ENCODE measurements around the gene RREB1. TPM values are rescaled to one million over a fixed set of nuclear protein-coding genes. Genes with fewer than 3 reads are reported as not detected.

RREB1 gene
- total RNA-seq, 1 experiment from 2014 or later, result 53.5 TPM

DNA sequence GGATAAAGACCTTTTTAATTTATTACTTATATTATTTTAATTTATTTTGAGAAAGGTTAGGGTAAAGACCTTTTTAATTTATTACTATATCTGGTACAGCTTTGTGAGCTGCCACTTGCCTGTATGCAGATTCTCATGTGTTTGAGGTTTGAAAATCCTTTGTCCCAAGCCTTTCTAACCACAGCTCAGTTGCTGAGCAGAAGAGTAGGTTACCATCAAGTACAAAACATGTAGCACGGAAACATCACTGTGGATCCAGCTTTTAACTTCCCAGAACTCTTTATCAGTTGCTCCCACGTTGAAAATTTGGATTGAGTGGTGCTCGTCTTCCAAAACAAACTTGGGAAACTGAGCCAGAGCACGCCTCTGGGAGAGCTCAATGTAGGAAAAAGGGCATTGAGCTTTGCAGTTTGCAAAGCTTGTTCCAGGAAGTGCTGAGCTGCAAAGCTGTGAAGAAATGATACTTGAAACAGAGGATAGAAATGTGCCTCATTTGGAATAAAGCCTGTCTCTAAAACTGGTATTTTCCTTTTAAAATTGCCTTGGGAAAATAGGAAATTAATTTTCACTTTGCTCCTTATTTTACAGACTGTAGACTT is 89.0 kb downstream of the RREB1 start:
- H3K36me3 Mint-ChIP-seq (ENCODE audit: insufficient read depth, unreplicated experiment), result peaks cover 69% of the 10 kb centered on the region
- H3K27me3 Mint-ChIP-seq (ENCODE audit: insufficient read depth, unreplicated experiment), result no peaks in the 10 kb centered on the region
- DNase-seq (ENCODE audit: unreplicated experiment), result no peak
- no TSS peak for BruUV-seq (replicated peaks)
- no peak overlapping the region for H3K4me3 Mint-ChIP-seq (ENCODE audit: unreplicated experiment)
- CTCF ChIA-PET, result no interaction called here
- H3K9me3 Mint-ChIP-seq (ENCODE audit: unreplicated experiment), result no peaks in the 10 kb centered on the region
- no peak overlapping the region for H3K27ac Mint-ChIP-seq (ENCODE audit: low read depth, unreplicated experiment)
- intact Hi-C loops (cut with micrococcal nuclease), result no loop called here
- TF ChIP-seq, protein P1, sequence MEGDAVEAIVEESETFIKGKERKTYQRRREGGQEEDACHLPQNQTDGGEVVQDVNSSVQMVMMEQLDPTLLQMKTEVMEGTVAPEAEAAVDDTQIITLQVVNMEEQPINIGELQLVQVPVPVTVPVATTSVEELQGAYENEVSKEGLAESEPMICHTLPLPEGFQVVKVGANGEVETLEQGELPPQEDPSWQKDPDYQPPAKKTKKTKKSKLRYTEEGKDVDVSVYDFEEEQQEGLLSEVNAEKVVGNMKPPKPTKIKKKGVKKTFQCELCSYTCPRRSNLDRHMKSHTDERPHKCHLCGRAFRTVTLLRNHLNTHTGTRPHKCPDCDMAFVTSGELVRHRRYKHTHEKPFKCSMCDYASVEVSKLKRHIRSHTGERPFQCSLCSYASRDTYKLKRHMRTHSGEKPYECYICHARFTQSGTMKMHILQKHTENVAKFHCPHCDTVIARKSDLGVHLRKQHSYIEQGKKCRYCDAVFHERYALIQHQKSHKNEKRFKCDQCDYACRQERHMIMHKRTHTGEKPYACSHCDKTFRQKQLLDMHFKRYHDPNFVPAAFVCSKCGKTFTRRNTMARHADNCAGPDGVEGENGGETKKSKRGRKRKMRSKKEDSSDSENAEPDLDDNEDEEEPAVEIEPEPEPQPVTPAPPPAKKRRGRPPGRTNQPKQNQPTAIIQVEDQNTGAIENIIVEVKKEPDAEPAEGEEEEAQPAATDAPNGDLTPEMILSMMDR (IDR thresholded peaks at IDR 0.05; ENCODE audit: unreplicated experiment), result no peak
- POLR2A ChIA-PET, result interaction anchor here (0.6 to 1.2 kb wide), 3 partner anchors 46 to 469 kb away, joined by 3 to 4 read pairs (median 3); no protein-coding TSS in a partner anchor
- no peaks in the 10 kb centered on the region for H3K4me1 Mint-ChIP-seq (ENCODE audit: insufficient read depth, unreplicated experiment)

DNA sequence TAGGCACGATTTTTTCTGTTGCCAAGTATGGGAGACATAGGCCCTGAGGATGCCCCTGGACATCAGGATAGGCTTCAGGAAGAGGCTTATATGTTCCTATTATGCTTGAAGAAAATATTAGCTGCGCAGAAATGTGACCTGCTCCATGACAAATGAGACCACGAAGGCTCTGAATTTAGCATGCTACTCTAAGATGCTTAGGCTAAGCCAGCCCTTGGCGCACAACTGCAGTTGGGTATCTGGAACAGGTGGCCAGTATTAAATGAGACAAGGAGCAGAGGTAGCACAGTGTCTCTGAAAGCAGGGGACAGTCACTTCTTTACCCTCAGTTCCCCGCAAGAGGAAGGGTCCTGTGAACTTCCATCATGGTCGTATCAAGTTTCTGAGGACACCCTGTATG is 90.0 kb downstream of the RREB1 start:
- Mint-ChIP-seq H3K9me3 (ENCODE audit: unreplicated experiment) (no peaks in the 10 kb centered on the region), H3K27ac (ENCODE audit: low read depth, unreplicated experiment) (no peak overlapping the region), H3K4me3 (ENCODE audit: unreplicated experiment) (no peak overlapping the region), H3K27me3 (ENCODE audit: insufficient read depth, unreplicated experiment) (no peaks in the 10 kb centered on the region), H3K4me1 (ENCODE audit: insufficient read depth, unreplicated experiment) (no peaks in the 10 kb centered on the region), H3K36me3 (ENCODE audit: insufficient read depth, unreplicated experiment) (peaks cover 69% of the 10 kb centered on the region)
- ChIA-PET CTCF (interaction anchor here (0.6 to 0.9 kb wide), 3 partner anchors 9 to 22 kb away, joined by 3 read pairs; no protein-coding TSS in a partner anchor), POLR2A (interaction anchor here (0.9 kb wide), 1 partner anchor 45 kb away, joined by 3 read pairs; no protein-coding TSS in a partner anchor)
- DNase-seq (ENCODE audit: unreplicated experiment), result no peak
- no TSS peak for BruUV-seq (replicated peaks)
- TF ChIP-seq, protein P1 (IDR thresholded peaks at IDR 0.05; ENCODE audit: unreplicated experiment), result no peak
- intact Hi-C loops (cut with micrococcal nuclease), result no loop called here

DNA sequence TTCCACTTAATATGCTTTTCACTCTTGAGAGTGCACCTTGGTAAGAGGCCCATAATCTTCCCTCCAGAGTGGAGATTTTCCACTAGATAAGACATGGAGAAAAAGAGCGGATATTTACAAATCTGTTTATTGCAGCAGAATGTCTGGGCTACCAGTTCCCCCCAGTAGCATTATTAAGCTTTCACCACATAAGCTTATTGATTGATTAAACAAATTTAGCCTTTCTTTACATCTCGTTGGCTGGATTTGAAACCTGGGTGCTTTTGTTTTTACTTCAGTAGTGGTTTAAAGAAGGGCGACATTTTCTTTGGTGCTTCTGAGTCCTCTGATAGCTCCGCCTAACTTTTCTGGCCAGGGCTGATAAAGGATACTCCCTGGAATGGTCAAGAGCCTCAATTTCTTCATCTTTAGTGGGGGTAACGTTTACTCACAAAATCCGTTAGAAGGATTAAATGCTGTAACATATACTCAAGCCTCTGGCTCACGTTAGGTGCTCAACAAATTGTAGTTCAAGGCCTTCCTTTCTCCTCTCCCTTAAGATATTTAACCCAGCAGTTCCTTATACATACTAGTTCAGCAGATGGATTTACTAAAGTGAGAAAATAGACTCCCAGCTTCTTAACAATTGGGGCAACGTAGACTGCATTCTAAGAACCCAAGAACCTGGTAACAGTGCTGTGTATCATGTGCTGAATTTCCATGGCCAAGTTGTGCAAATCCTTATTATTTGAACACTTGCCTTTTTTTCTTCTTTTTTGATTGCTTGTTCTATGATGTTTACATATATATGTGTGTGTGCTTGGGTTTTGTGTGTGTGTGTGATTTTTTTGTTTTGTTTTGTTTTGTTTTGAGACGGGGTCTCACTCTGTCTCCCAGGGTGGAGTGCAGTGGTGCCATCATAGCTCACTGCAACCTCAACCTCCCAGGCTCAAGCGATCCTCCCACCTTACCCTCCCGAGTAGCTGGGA is 91.4 kb downstream of the RREB1 start:
- TF ChIP-seq, protein P1 (IDR thresholded peaks at IDR 0.05; ENCODE audit: unreplicated experiment), result no peak
- no peaks in the 10 kb centered on the region for H3K9me3 Mint-ChIP-seq (ENCODE audit: unreplicated experiment)
- no peaks in the 10 kb centered on the region for H3K4me1 Mint-ChIP-seq (ENCODE audit: insufficient read depth, unreplicated experiment)
- BruUV-seq (replicated peaks), result no TSS peak
- POLR2A ChIA-PET, result no interaction called here
- intact Hi-C loops (cut with micrococcal nuclease), result no loop called here
- CTCF ChIA-PET, result no interaction called here
- H3K36me3 Mint-ChIP-seq (ENCODE audit: insufficient read depth, unreplicated experiment), result peaks cover 61% of the 10 kb centered on the region
- H3K27me3 Mint-ChIP-seq (ENCODE audit: insufficient read depth, unreplicated experiment), result no peaks in the 10 kb centered on the region
- H3K4me3 Mint-ChIP-seq (ENCODE audit: unreplicated experiment), result no peak overlapping the region
- DNase-seq (ENCODE audit: unreplicated experiment), result no peak
- H3K27ac Mint-ChIP-seq (ENCODE audit: low read depth, unreplicated experiment), result no peak overlapping the region
